HG02938 (cell line): ENCODE data around the gene OR2T27.
"Not testable (repeated sequence)": the region's sequence is repeated elsewhere in the genome, so short reads cannot be mapped to it uniquely, and the experiment has no call there.

ENCODE experiments used
- ATAC-seq: cut with Tn5 transposase; IDR thresholded peaks from one replicate; pipeline ENCODE4 v1.9.1; 2021; ENCODE audit warnings: mild to moderate bottlenecking, moderate library complexity; ENCODE audit not compliant: unreplicated experiment

Gene OR2T27

DNA sequence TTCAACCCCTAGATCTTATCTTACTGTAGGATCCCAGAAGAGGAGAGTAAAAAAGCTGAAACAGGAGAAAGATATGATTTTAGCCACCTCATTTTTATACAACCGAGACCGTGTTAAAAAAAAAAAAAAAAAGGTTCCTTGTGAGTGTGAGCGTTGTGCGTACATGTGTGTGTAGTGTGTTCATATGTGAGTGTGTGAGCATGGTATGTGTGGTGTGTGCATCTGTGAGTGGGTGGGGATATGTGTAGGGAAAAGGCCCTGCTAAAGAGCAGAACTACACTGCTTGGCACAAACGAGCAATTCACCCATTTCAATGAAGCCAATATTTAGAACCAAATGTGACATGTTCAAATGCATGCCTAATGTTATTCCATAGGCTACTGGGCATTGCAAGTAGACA is 13.7 kb downstream of the OR2T27 start:
- not testable (repeated sequence) for ATAC-seq

DNA sequence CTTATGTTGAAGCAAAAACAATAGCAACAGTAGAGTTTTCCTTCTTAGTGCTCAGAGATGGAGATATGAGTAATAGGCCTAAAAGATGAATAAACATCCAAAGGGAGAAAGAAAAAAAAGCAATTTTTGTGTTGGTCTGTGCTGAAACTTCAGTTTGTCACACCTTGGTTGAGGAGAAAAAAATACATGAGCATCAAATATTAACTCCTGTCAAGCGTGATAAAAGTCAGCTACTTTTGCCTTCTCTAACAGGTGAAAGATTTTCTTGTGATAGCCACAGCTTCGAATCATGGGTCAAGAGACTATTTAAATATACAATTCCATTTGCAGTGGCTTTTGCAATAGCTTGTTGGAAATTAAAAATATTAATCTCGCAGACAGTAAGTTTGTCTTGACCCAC is 14.4 kb downstream of the OR2T27 start:
- ATAC-seq: peak; percentile 34

DNA sequence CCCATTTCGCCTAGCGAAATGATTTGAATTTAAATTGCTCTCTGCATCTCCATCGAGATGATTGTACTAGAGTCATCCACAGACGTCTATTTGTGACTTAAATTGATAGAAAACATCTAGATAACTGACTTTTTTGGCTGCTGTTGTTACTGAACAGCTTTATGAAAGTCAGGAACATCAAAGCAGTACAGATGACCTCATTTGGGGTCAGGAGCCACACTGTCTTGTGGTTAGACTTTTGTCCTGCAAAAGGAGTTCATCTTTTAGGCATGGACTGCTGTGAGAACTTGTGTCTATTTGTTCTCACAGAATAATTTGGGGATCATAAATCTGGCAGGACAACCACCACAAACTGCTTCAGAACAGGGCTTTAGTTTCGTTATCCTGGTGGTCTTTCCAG is 15.7 kb downstream of the OR2T27 start:
- ATAC-seq: peak; percentile 29

DNA sequence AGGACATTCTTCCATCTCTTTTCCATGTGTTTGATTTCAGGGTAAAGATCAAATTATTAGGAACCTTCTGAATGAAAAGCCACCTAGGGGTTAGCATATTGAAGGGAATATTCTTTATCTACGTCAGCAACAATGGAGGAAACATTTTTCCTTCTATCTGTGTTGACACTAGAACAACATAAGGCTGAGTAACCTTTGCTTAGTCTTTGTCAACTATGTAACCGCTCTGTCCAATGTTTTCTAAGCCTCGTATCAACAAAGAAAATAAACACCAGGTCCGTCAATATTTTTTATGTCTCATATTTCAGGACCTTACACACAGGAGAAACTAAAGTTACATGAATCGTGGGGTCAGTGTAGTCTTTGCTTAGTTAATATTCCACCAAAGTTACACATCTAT is 18.7 kb downstream of the OR2T27 start:
- ATAC-seq: not testable (repeated sequence)

DNA sequence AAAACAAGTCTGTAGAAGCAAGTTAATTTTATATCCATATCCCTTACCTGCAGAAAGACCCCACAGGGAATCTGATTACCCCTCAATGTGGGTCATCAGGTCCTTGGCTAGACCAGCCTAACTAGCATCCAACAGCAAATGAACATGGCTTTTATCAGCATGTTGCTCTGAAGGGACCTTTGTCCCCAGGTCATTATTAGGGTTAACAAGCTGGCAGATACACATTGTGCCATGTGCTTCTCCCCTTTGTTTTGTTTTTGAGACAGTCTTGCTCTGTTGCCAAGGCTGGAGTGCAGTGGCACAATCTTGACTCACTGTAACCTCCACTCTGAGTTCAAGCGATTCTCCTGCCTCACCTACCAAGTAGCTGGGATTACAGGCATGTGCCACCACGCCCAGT is 20.3 kb downstream of the OR2T27 start, which contains the start of gene OR2T11:
Gene OR2T11, minus strand, starts transcription at position 101 of the 400 bp plus-strand sequence. CDS start 7,963 bp downstream, outside the sequence.
- ATAC-seq: not testable (repeated sequence)

DNA sequence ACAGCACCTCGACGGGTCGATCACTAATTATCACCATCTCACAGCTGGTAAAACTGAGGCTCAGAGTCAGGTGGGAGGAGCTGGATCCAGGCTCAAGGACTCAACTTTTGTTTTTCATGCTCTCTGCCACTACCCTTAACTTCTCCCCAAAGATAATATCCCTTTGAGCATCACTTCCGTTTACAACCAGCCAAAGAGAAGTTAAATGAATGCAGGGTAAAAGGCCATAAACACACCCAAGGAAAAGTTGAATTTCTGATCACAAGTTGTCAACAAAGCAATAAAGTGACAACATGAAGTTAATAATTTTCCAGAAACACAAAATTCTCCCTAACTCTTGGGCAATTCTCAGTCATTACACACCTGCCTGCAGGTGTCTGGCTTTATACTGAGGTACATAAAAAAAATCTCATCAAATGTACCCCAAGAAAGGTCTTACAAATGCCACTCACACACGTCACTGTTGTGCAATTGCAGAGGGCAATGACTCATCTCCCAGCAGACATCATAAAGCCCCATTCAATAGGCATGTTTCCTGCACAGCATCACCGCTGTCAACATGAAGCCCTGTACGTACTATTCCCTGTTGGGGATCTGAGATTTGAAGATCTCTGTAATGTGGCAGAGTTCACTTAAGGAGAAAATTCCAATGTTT is 23.8 kb downstream of the OR2T27 start:
- no peak for ATAC-seq

DNA sequence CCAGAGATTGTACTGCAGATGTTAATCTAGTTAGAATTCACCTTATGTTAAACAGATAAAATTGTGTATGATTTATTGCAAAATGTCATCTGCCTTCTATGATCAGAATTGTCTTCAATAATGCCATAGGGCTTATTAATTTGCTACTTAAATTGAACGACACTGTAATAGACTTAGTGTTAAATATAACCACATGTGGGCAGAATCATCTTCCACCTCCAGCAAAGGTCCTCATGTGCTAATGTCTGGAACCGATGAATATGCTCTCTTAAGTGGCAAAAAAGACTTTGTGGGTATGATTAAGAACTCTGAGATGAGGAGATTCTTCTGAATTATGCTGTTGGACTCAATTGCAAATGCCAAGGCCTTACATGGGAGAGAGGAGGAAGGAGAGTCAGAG is 24.8 kb downstream of the OR2T27 start:
- no peak for ATAC-seq

DNA sequence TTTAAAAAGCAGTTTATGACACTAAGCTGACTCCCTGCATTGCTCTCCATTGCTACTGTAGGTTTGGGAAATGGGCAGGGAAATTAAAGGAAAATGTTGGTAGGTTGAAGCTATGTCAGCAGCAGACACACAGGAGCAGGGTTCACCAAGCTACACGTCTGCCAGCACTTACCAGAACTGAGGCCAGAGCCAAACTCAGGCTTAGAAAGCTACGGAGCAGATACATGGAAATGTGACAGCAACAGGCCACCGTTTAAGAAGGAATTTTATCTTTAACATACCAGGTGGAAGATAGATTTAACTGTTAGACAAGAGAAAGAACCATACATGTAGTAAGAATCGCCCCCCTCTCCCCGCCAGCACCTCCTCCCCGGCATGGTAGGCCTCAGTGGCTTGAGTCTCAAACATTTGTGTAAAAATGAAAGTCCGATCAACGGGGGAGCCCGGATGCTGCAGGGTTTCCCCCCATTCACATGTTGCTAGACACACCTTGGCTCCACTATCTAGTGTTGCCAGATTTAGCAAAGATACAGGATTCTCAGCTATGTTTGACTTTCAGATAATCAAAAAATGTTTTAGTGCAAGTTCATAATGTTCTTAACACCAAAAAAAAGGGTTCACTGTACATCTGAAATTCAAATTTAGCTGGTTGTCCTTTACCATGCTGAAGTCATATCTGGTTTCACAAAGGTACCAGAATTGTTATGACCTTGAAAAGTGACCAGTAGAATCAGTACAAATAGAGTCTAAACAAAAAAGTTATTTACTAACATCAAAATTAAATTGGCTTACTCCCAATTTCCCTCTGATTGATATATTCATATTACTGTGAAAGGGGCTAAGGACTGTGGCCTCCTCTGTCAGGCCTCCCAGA is 27.1 kb downstream of the OR2T27 start:
- peak; percentile 86 for ATAC-seq

DNA sequence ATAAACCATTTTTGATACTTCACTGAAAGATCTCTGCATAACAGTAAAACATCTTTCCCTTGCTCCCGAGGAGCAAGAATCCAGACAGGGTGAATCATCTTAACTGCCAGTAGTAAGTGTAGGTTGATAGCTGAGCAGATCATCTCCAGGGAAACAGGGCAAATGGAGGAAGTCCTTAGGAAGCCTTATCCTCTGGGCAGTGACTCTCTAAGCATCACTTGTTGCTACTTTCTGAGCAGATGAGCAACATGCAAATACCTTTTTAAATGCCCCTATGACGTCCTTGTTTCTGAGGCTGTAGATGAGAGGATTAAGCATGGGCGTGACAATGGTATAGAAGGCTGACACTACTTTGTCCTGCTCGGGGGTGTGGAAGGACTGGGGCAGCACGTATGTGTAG is 29.4 kb downstream of the OR2T27 start:
- ATAC-seq: no peak

DNA sequence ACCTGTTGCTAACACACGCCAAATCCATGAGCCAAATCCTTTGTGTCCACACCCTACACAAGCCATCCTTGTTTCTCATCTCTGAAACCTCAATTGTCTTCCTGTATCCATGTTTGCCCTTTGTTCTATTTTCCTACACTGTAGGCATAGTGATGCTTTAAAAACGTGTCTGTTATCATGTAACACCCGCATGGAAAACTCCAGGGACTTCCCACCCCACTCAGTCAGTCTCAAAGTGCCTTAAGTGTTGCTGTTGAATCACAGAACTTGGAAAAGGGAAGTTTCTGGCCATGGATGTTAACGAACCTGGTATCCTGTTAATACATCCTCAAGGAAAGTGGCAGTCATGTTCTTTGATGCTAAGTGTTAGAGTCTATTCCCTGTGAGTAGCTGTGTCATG is 30.2 kb downstream of the OR2T27 start:
- ATAC-seq: no peak

DNA sequence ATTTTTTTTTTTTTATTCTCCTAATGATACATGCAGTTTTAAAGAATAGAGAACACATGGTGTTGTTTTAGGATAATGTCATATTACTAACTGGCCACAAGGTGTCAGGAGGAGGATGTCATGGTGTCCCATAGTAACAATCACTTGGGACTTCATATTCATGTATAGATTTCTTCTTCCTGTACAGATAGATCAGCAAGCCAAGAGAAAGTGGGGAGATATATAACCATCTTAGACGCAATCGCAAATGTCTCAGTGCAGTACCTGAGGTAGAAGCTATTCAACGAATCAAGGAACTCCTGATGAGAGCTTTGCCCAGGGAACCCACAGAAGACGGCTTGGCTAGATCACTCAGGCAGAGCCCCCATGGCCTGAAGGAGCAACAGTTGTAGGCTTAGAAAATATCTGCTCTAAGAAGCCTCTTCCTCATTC is 32.7 kb downstream of the OR2T27 start:
- peak; percentile 93 for ATAC-seq

DNA sequence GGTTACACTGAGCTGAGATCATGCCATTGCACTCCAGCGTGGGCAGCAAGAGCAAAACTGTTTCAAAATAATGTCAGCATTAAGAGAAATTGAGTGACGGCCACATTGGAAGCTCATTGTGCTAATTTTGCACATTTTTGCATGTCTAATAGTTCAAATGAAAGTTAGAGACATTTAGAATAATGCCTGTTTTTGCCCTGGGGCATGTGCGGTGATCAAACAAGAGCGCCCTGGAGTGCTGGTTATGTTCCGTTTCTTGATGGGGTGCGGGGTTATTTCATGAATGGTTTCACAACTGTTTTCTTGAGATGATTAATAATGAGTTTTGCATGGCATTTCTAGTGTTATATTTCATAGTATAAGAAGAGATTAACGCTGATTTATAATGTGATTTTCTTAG is 33.6 kb downstream of the OR2T27 start:
- no peak for ATAC-seq

DNA sequence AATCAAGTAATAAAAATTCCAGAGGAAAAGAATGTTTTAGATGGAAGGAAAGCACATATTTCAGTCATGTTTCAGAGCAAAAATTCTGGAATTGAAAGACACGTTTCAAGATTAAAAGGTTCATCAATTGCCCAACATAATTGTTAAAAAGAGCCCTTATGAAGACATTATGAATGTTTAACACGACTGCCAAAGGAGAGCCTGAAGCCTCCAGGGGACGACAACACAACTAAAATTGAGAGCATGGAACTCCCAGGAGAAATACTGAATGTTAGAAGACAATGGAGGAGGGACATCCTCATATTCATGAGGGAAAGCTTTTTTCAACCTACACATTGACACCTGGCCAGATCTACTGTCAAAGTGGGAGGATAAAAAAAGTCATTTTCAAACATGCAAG is 36.5 kb downstream of the OR2T27 start:
- ATAC-seq: no peak

DNA sequence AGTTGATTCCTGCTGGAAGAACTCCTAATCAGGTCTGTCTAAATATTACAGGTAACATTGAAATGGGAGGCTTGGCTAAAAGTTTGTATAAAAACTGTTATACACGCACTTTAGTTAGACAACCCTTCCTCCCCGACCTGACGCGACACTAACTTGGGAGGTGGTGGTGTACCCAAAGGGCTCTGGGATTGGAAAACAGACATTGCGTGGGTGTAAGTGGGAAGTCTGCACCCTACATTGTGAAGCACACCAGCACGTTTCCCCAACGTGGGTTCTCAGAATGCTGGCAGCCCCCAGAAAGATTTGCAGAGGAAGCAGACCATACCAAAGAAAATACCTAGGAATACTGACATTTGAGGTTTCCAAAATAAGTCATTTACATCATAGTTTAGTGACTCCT is 37.2 kb downstream of the OR2T27 start:
- ATAC-seq: no peak

DNA sequence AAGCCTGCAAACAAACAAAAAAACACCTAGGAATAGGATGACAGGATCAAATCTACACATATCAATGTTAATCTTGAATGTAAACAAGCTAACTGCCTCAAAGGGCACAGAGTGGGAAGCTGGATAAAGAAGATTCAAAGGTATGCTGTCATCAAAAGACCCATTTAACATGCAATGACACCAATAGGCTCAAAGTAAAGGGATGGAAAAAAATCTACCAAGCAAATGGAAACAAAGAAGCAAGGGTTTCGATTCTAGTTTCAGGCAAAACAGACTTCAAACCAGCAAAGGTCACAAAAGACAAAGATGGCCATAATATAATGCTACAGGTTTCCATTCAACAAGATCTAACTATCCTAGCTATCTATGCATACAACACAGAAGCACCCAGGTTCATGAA is 41.6 kb downstream of the OR2T27 start:
- no peak for ATAC-seq

DNA sequence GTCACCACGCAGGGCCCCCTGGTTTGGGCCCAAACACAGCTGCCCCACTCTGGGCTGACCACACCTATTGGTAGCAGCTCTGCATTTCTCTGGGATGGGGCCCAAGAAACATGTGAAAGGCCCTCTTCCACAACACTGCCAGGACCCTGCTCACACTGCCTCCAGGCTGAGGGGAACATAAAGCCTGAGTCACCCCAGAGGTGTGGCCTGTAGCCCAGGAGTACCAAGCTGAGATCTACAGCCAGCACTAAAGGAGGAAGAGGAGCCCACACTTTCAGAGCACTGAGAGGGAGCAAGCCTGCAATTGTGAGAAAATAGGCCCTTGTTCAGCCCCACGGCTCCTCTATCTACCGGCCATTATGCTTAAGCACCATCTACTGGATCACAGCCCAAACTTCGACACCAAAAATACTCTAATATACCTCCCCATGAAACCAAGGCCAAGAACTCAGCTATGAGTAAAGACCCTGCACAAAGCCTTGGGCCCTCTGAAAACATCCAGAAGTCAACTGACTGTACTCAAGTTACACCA is 43.4 kb downstream of the OR2T27 start:
- no peak for ATAC-seq

DNA sequence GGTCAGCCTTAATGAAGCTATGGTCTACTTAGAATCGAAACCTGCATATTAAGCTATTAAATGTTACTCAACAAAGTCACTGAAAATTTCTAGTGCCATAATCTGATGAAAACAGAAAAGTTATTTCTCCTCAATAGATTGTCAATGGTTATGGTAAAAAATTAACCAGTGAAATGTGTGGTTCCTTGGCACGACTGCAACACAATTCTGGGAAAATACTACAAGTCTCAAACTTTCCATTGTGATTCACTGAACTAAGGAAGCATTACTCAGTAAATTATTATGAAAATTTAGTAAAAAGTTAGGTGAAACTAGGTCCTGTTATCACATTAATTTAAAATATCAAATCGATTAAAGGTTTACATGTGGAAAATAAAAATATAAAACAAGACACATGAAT is 45.0 kb downstream of the OR2T27 start:
- no peak for ATAC-seq
